Keratinocyte (primary cell): Measurements from ENCODE around the gene C19orf38. TPM values are rescaled to one million over a fixed set of nuclear protein-coding genes. Genes with fewer than 3 reads are reported as not detected.

Experiments
- DNase-seq: peaks from one replicate; pipeline ENCODE4 v3.0.0-alpha.2; 2011; ENCODE audit warnings: low read depth, missing footprints, low spot score
- FAIRE-seq: peaks from 2 replicates; lab custom pipeline; 2011; peaks lifted over from hg19 to GRCh38; lab: Jason Lieb, UNC
- H2AFZ ChIP-seq: 2 replicates; pipeline ENCODE4 v1.6.0; 2012; ENCODE audit warnings: low read length, control low read depth, inconsistent platforms; ENCODE audit not compliant: control insufficient read depth
- H3K27ac ChIP-seq: 2 replicates; pipeline ENCODE4 v1.5.1; 2011; ENCODE audit warnings: low read length; ENCODE audit not compliant: control insufficient read depth, insufficient read depth
- H3K27me3 ChIP-seq: 3 replicates; pipeline ENCODE4 v1.6.0; 2011; ENCODE audit warnings: low read length; ENCODE audit not compliant: control insufficient read depth, insufficient read depth; ENCODE audit errors: extremely low read depth
- H3K36me3 ChIP-seq, 2 experiments: 2 replicates in 1 of 2; 3 replicates in 1 of 2; pipeline ENCODE4 v1.5.1; 2011; ENCODE audit warnings: low read length in 2 of 2, mild to moderate bottlenecking in 1 of 2; ENCODE audit not compliant: control insufficient read depth in 2 of 2, insufficient read depth in 2 of 2; ENCODE audit errors: extremely low read depth in 1 of 2
- H3K4me1 ChIP-seq: 3 replicates; pipeline ENCODE4 v1.5.1; 2011; ENCODE audit warnings: low read length; ENCODE audit not compliant: control insufficient read depth, insufficient read depth; ENCODE audit errors: extremely low read depth
- H3K4me2 ChIP-seq: 3 replicates; pipeline ENCODE4 v1.6.0; 2011; ENCODE audit warnings: low read depth, low read length; ENCODE audit not compliant: control insufficient read depth, insufficient read depth; ENCODE audit errors: extremely low read depth
- H3K4me3 ChIP-seq, 3 experiments: fragments of 200-600 bp in 1 of 3; sonication (generic) in 1 of 3; 2 replicates in 2 of 3; 3 replicates in 1 of 3; pipeline ENCODE4 v1.5.1; 2011 to 2016; ENCODE audit warnings: low read length in 3 of 3, mild to moderate bottlenecking in 3 of 3, control low read depth in 2 of 3, inconsistent platforms in 1 of 3, low read depth in 1 of 3, mixed read lengths in 1 of 3, mixed run types in 1 of 3, moderate library complexity in 1 of 3; ENCODE audit not compliant: control insufficient read depth in 2 of 3, insufficient read depth in 2 of 3; ENCODE audit errors: extremely low read depth in 1 of 3
- H3K79me2 ChIP-seq: 2 replicates; pipeline ENCODE4 v1.6.0; 2012; ENCODE audit warnings: low read length; ENCODE audit not compliant: control insufficient read depth, insufficient read depth
- H3K9ac ChIP-seq: 3 replicates; pipeline ENCODE4 v1.6.0; 2011; ENCODE audit warnings: low read length; ENCODE audit not compliant: control insufficient read depth, insufficient read depth; ENCODE audit errors: extremely low read depth
- H3K9me1 ChIP-seq: 3 replicates; pipeline ENCODE4 v1.6.0; 2011; ENCODE audit warnings: low read length; ENCODE audit not compliant: control insufficient read depth, insufficient read depth; ENCODE audit errors: extremely low read depth
- H3K9me3 ChIP-seq: 2 replicates; pipeline ENCODE4 v1.5.1; 2012; ENCODE audit warnings: low read depth, low read length; ENCODE audit not compliant: control insufficient read depth
- H4K20me1 ChIP-seq: 3 replicates; pipeline ENCODE4 v1.6.0; 2011; ENCODE audit warnings: low read length; ENCODE audit not compliant: control insufficient read depth, insufficient read depth; ENCODE audit errors: extremely low read depth
- CTCF ChIP-seq, 3 experiments: IDR thresholded peaks in 1 of 3; conservative IDR thresholded peaks in 1 of 3; optimal IDR thresholded peaks in 1 of 3; 2 replicates in 2 of 3; 3 replicates in 1 of 3; pipeline versions ENCODE3 to v1.5.1; 2011; ENCODE audit warnings: low read length in 3 of 3, mild to moderate bottlenecking in 3 of 3, moderate library complexity in 2 of 3, control low read depth in 1 of 3, inconsistent platforms in 1 of 3; ENCODE audit not compliant: insufficient read depth in 2 of 3; ENCODE audit errors: extremely low read depth in 1 of 3
- EZH2 ChIP-seq: IDR thresholded peaks from one replicate; pipeline ENCODE4 v1.6.1; 2012; ENCODE audit warnings: inconsistent platforms, mild to moderate bottlenecking, low read length, moderate library complexity
- dilution Hi-C: fragments of 300-500 bp; cut with MboI; formaldehyde crosslinking; loops from one replicate; pipeline ENCODE4 v1.7.0; 2020; ENCODE audit warnings: low sequenced_read_pairs; ENCODE audit not compliant: extremely low pct_ligation_motif_present
- polyA plus RNA-seq, 5 experiments: library from polyadenylated mRNA; depleted of rRNA in 3 of 5; stranded (reverse) in 3 of 5; stranded (forward) in 1 of 5; unstranded in 1 of 5; fragments of >200 nt; gene quantifications; 1 replicate in 1 of 5; 2 replicates in 3 of 5; 3 replicates in 1 of 5; pipeline versions ENCODE4 v1.2.1 to v1.2.3, GENCODE V29; 2011 to 2012; ENCODE audit warnings: missing spikeins in 2 of 5, low read depth in 1 of 5, low replicate concordance in 1 of 5

C19orf38 gene
- polyA plus RNA-seq, 1 donor (not counting 4 experiments of a cell fraction or from before 2014, with no cell fraction given): 0.14 TPM

GRCh38 chr19:10815969-10816644 is 32.1 kb upstream of the C19orf38 start:
- DNase-seq: no peak
- Histone ChIP-seq H3K27me3 (no peaks in the 10 kb centered on the region), H3K9me3 (no peaks in the 10 kb centered on the region), H4K20me1 (peaks cover 2% of the 10 kb centered on the region), H3K79me2 (no peaks in the 10 kb centered on the region), H3K4me2 (no peak overlapping the region), H3K4me1 (no peaks in the 10 kb centered on the region), H3K4me3 (no peak overlapping the region), H2AFZ (no peak overlapping the region), H3K9me1 (no peaks in the 10 kb centered on the region), H3K9ac (no peak overlapping the region), H3K27ac (no peak overlapping the region), H3K36me3 (peaks cover 8 to 22% of the 10 kb centered on the region in 2 experiments)
- dilution Hi-C loops: no loop called here
- TF ChIP-seq EZH2: no peak
- no peak for TF ChIP-seq CTCF (optimal IDR thresholded peaks at IDR 0.05 in 1 of 3, IDR thresholded peaks at IDR 0.05 in 1 of 3, conservative IDR thresholded peaks at IDR 0.05 in 1 of 3; ENCODE audit: extremely low read depth in 1 of 3, insufficient read depth in 2 of 3, low read length in 3 of 3)
- no peak for FAIRE-seq

- dilution Hi-C loops: no loop called here
- FAIRE-seq: no peak
- H3K9ac ChIP-seq: no peak overlapping the region
- H3K4me1 ChIP-seq: no peaks in the 10 kb centered on the region
- H2AFZ ChIP-seq: no peak overlapping the region
- H3K79me2 ChIP-seq: no peaks in the 10 kb centered on the region
- no peak overlapping the region for H3K4me2 ChIP-seq
- no peak overlapping the region for H3K27ac ChIP-seq
- no peak for DNase-seq
- H3K36me3 ChIP-seq: peaks cover 8 to 22% of the 10 kb centered on the region in 2 experiments
- no peaks in the 10 kb centered on the region for H3K27me3 ChIP-seq
- H3K9me3 ChIP-seq: no peaks in the 10 kb centered on the region
- no peaks in the 10 kb centered on the region for H3K9me1 ChIP-seq
- H3K4me3 ChIP-seq: no peak overlapping the region
- H4K20me1 ChIP-seq: peaks cover 2% of the 10 kb centered on the region
- TF ChIP-seq EZH2 (no peak), CTCF (optimal IDR thresholded peaks at IDR 0.05 in 1 of 3, IDR thresholded peaks at IDR 0.05 in 1 of 3, conservative IDR thresholded peaks at IDR 0.05 in 1 of 3; ENCODE audit: extremely low read depth in 1 of 3, insufficient read depth in 2 of 3, low read length in 3 of 3) (no peak)
Observed at GRCh38 chr19:10816691-10817090, 31.5 kb upstream of the C19orf38 start.
